ENCODE measurements around the gene ING1.
"Not testable (repeated sequence)": the region's sequence is repeated elsewhere in the genome, so short reads cannot be mapped to it uniquely, and the experiment has no call there.

ING1 gene

DNA sequence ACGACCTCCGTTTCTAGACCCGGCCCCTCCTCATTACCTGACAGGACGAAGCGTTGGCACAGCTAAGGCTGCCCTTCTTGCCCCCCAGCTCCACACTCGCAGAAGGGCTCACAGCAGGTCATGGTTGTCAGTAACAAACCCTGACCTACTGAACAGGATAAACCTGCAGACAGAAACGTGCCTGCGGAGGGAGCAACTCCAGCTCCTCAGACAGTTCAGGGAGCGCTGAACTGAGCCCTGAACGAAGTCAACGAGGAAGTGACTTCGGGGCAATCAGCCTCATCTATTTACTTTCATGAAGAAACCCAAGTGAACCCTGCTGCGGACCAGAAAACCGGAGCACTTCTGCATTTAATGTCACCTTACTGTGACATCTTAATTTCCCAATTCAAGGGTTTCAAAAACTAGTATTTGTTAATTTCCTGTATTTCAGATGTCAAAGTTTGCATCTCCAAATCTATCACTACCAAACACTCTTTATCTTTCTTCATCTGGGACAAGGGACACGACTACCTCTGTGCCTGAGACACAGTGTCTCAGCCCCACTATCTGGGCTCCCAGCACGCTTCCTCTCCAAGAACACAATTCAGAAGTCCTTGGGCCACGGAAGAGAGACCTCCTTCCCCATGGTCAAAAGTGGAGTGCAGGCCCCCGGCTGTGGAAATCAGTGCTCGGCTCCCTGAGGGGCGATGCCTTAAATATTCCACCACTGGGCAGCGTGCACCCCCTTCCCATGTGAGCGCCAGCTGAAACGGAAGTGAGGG is 47.8 kb upstream of the ING1 start:
- H3K9ac ChIP-seq (ENCODE audit: low read length) = peak overlapping the region; percentile 40; the same call in 1 of the 2 replicates
- H3K4me3 ChIP-seq (ENCODE audit: low read depth, low read length, poor library complexity, severe bottlenecking) = no peak overlapping the region
- no peak overlapping the region for H2AFZ ChIP-seq (ENCODE audit: low read length)
- H3F3A ChIP-seq (ENCODE audit: insufficient read depth, low read length) = no peaks in the 10 kb centered on the region
- H4K20me1 ChIP-seq (ENCODE audit: insufficient read depth, low read length) = no peaks in the 10 kb centered on the region
- no peaks in the 10 kb centered on the region for H3K9me2 ChIP-seq (ENCODE audit: low read depth, low read length)
- H3K9me3 ChIP-seq (ENCODE audit: low read length) = 0 out of 2 replicates have a peak, but pooled peaks cover 4% of the 10 kb centered on the region
- peaks cover 94% of the 10 kb centered on the region for H3K36me3 ChIP-seq (ENCODE audit: insufficient read depth, low read length)
- H3K79me2 ChIP-seq (ENCODE audit: insufficient read depth, low read length) = no peaks in the 10 kb centered on the region
- peaks cover 22% of the 10 kb centered on the region for H3K4me1 ChIP-seq (ENCODE audit: insufficient read depth, low read length, severe bottlenecking)
- H3K27ac ChIP-seq (ENCODE audit: low read depth, low read length, poor library complexity, severe bottlenecking) = peak overlapping the region; percentile 75
- TF ChIP-seq, protein P1, sequence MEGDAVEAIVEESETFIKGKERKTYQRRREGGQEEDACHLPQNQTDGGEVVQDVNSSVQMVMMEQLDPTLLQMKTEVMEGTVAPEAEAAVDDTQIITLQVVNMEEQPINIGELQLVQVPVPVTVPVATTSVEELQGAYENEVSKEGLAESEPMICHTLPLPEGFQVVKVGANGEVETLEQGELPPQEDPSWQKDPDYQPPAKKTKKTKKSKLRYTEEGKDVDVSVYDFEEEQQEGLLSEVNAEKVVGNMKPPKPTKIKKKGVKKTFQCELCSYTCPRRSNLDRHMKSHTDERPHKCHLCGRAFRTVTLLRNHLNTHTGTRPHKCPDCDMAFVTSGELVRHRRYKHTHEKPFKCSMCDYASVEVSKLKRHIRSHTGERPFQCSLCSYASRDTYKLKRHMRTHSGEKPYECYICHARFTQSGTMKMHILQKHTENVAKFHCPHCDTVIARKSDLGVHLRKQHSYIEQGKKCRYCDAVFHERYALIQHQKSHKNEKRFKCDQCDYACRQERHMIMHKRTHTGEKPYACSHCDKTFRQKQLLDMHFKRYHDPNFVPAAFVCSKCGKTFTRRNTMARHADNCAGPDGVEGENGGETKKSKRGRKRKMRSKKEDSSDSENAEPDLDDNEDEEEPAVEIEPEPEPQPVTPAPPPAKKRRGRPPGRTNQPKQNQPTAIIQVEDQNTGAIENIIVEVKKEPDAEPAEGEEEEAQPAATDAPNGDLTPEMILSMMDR (IDR thresholded peaks at IDR 0.05; ENCODE audit: low read length) = no peak
- no peak for TF ChIP-seq EZH2 (IDR thresholded peaks at IDR 0.05; ENCODE audit: borderline replicate concordance, low read length)
- peak overlapping the region; percentile 34; the same call in 1 of the 2 replicates for H3K4me2 ChIP-seq (ENCODE audit: low read length)
- H3K27me3 ChIP-seq (ENCODE audit: insufficient read depth, low read length) = no peaks in the 10 kb centered on the region

GRCh38 chr13:110666255-110666533 is 47.3 kb upstream of the ING1 start:
- no peaks in the 10 kb centered on the region for H3K27me3 ChIP-seq (ENCODE audit: insufficient read depth, low read length)
- no peak overlapping the region for H3K4me3 ChIP-seq (ENCODE audit: low read depth, low read length, poor library complexity, severe bottlenecking)
- H3K79me2 ChIP-seq (ENCODE audit: insufficient read depth, low read length) = no peaks in the 10 kb centered on the region
- H4K20me1 ChIP-seq (ENCODE audit: insufficient read depth, low read length) = no peaks in the 10 kb centered on the region
- no peaks in the 10 kb centered on the region for H3F3A ChIP-seq (ENCODE audit: insufficient read depth, low read length)
- 0 out of 2 replicates have a peak, but pooled peaks cover under 1% of the 10 kb centered on the region for H3K9me3 ChIP-seq (ENCODE audit: low read length)
- peak overlapping the region; percentile 34; the same call in 1 of the 2 replicates for H3K4me2 ChIP-seq (ENCODE audit: low read length)
- peak overlapping the region; percentile 75 for H3K27ac ChIP-seq (ENCODE audit: low read depth, low read length, poor library complexity, severe bottlenecking)
- H3K9me2 ChIP-seq (ENCODE audit: low read depth, low read length) = no peaks in the 10 kb centered on the region
- H3K9ac ChIP-seq (ENCODE audit: low read length) = peak overlapping the region; percentile 40; the same call in 1 of the 2 replicates
- no peak overlapping the region for H2AFZ ChIP-seq (ENCODE audit: low read length)
- peaks cover 22% of the 10 kb centered on the region for H3K4me1 ChIP-seq (ENCODE audit: insufficient read depth, low read length, severe bottlenecking)
- H3K36me3 ChIP-seq (ENCODE audit: insufficient read depth, low read length) = peaks cover 90% of the 10 kb centered on the region
- TF ChIP-seq EZH2 (IDR thresholded peaks at IDR 0.05; ENCODE audit: borderline replicate concordance, low read length) = no peak
- TF ChIP-seq, protein P1 (IDR thresholded peaks at IDR 0.05; ENCODE audit: low read length) = no peak

DNA sequence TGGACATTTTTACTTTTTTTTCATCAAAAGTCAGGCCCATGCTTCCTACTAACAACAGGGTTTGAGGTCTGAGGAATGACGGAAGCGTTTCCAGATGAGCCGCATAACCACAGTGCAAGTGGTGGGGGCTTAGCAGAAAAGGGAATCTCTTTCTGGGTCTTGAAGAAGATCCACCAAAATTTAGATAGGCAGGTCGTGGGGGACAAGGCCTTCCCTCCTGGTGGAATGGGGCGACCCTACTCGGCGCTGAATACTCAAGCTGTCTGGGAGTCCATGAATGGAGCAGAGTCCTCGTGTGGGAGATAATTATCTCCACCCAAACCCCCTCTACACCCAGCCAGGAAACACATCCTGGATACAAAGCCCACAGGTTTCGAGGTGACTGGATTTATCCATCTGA is 44.5 kb upstream of the ING1 start:
- Histone ChIP-seq H3K36me3 (ENCODE audit: insufficient read depth, low read length) (peaks cover 65% of the 10 kb centered on the region), H3K4me2 (ENCODE audit: low read length) (no peak overlapping the region), H3K9ac (ENCODE audit: low read length) (no peak overlapping the region), H3F3A (ENCODE audit: insufficient read depth, low read length) (no peaks in the 10 kb centered on the region), H3K4me1 (ENCODE audit: insufficient read depth, low read length, severe bottlenecking) (peaks cover 22% of the 10 kb centered on the region), H3K27ac (ENCODE audit: low read depth, low read length, poor library complexity, severe bottlenecking) (no peak overlapping the region), H3K9me2 (ENCODE audit: low read depth, low read length) (no peaks in the 10 kb centered on the region), H2AFZ (ENCODE audit: low read length) (no peak overlapping the region), H3K27me3 (ENCODE audit: insufficient read depth, low read length) (no peaks in the 10 kb centered on the region), H3K4me3 (ENCODE audit: low read depth, low read length, poor library complexity, severe bottlenecking) (no peak overlapping the region), H3K79me2 (ENCODE audit: insufficient read depth, low read length) (no peaks in the 10 kb centered on the region), H3K9me3 (ENCODE audit: low read length) (no peaks in the 10 kb centered on the region), H4K20me1 (ENCODE audit: insufficient read depth, low read length) (no peaks in the 10 kb centered on the region)
- TF ChIP-seq, protein P1 (IDR thresholded peaks at IDR 0.05; ENCODE audit: low read length) = no peak
- TF ChIP-seq EZH2 (IDR thresholded peaks at IDR 0.05; ENCODE audit: borderline replicate concordance, low read length) = no peak

DNA sequence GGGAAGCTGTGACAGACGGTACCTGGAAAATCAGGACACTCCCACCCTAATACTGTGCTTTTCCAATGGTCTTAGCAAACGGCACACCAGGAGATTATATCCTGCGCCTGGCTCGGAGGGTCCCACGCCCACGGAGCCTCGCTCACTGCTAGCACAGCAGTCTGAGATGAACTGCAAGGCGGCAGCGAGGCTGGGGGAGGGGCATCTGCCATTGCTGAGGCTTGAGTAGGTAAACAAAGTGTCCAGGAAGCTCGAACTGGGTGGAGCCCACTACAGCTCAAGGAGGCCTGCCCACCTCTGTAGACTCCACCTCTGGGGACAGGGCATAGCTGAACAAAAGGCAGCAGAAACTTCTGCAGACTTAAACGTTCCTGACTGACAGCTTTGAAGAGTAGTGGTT is 43.7 kb upstream of the ING1 start:
- not testable (repeated sequence) for H3K27ac ChIP-seq (ENCODE audit: low read depth, low read length, poor library complexity, severe bottlenecking); H3K4me2 ChIP-seq (ENCODE audit: low read length); H3K27me3 ChIP-seq (ENCODE audit: insufficient read depth, low read length); H3F3A ChIP-seq (ENCODE audit: insufficient read depth, low read length); H3K9me3 ChIP-seq (ENCODE audit: low read length); H3K9me2 ChIP-seq (ENCODE audit: low read depth, low read length); H3K4me3 ChIP-seq (ENCODE audit: low read depth, low read length, poor library complexity, severe bottlenecking); H4K20me1 ChIP-seq (ENCODE audit: insufficient read depth, low read length); H2AFZ ChIP-seq (ENCODE audit: low read length); H3K9ac ChIP-seq (ENCODE audit: low read length); H3K79me2 ChIP-seq (ENCODE audit: insufficient read depth, low read length)
- peaks cover 63% of the 10 kb centered on the region for H3K36me3 ChIP-seq (ENCODE audit: insufficient read depth, low read length)
- H3K4me1 ChIP-seq (ENCODE audit: insufficient read depth, low read length, severe bottlenecking) = peaks cover 20% of the 10 kb centered on the region

Measured in OCI-LY1 (cell line).